Measurements from ENCODE around the gene AMN. TPM values are rescaled to one million over a fixed set of nuclear protein-coding genes. Genes with fewer than 3 reads are reported as not detected.
A peak's percentile ranks its signal among the peaks of the same experiment; 100 is the strongest.
"Not testable (repeated sequence)": the region's sequence is repeated elsewhere in the genome, so short reads cannot be mapped to it uniquely, and the experiment has no call there.

Gene AMN
- total RNA-seq: 1.8 TPM
- long read RNA-seq, partial matches to known transcripts: 0 of 1 reads
- long read RNA-seq, other reads (novel, unspliced or antisense): 0 of 1 reads

- no peak for DNase-seq (ENCODE audit: low spot score)
These were observed at the start of gene AMN for GRCh38 chr14:102922490-102923200. AMN (plus strand) TSS chr14:102922663; CDS start chr14:102922689, 26 bp downstream.

- DNase-seq (ENCODE audit: low spot score): peak; percentile 55
These were observed 49.3 kb upstream of the AMN start for GRCh38 chr14:102873131-102873530.

- peak; percentile 88 for DNase-seq (ENCODE audit: low spot score)
These were observed 48.9 kb upstream of the AMN start for GRCh38 chr14:102873546-102874061.

- no peak for DNase-seq (ENCODE audit: low spot score)
These were observed 46.8 kb upstream of the AMN start for GRCh38 chr14:102875652-102876051.

GRCh38 chr14:102877511-102877910, 45.0 kb upstream of the AMN start:
- not testable (repeated sequence) for DNase-seq (ENCODE audit: low spot score)

GRCh38 chr14:102878174-102878969, 44.1 kb upstream of the AMN start:
- no peak for DNase-seq (ENCODE audit: low spot score)

GRCh38 chr14:102878970-102879460, 43.4 kb upstream of the AMN start:
- DNase-seq (ENCODE audit: low spot score): no peak

- peak; percentile 51 for DNase-seq (ENCODE audit: low spot score)
These were observed 40.1 kb upstream of the AMN start for GRCh38 chr14:102882226-102882906.

- peak; percentile 41 for DNase-seq (ENCODE audit: low spot score)
These were observed 39.3 kb upstream of the AMN start for GRCh38 chr14:102883089-102883541.

- peak; percentile 79 for DNase-seq (ENCODE audit: low spot score)
These were observed 38.9 kb upstream of the AMN start for GRCh38 chr14:102883554-102883953.

GRCh38 chr14:102885737-102886447, 36.6 kb upstream of the AMN start:
- peak; percentile 78 for DNase-seq (ENCODE audit: low spot score)

GRCh38 chr14:102888748-102889147, 33.7 kb upstream of the AMN start:
- DNase-seq (ENCODE audit: low spot score): no peak

- no peak for DNase-seq (ENCODE audit: low spot score)
These were observed 32.8 kb upstream of the AMN start for GRCh38 chr14:102889615-102890014.

GRCh38 chr14:102891111-102891510, 31.4 kb upstream of the AMN start:
- peak; percentile 64 for DNase-seq (ENCODE audit: low spot score)

GRCh38 chr14:102891556-102891955, 30.9 kb upstream of the AMN start:
- DNase-seq (ENCODE audit: low spot score): peak; percentile 8

GRCh38 chr14:102892651-102893050, 29.8 kb upstream of the AMN start:
- DNase-seq (ENCODE audit: low spot score): peak; percentile 16

- peak; percentile 85 for DNase-seq (ENCODE audit: low spot score)
These were observed 29.0 kb upstream of the AMN start for GRCh38 chr14:102893452-102893851.

- not testable (repeated sequence) for DNase-seq (ENCODE audit: low spot score)
These were observed 25.7 kb upstream of the AMN start for GRCh38 chr14:102896735-102897134.

- DNase-seq (ENCODE audit: low spot score): peak; percentile 28
These were observed 25.0 kb upstream of the AMN start for GRCh38 chr14:102897299-102898027.

- peak; percentile 9 for DNase-seq (ENCODE audit: low spot score)
These were observed 24.2 kb upstream of the AMN start for GRCh38 chr14:102898298-102898697.
